Stomach (tissue), 9 donors: ENCODE measurements around the gene PRG2. TPM values are rescaled to one million over a fixed set of nuclear protein-coding genes. Genes with fewer than 3 reads are reported as not detected.

Experiments
- DNase-seq, 2 donors: peaks; one replicate each; pipeline versions ENCODE4 v3.0.0 to v3.0.0-alpha.2; 2013 to 2019
- H3K27ac ChIP-seq, 5 donors: fragments of 200-600 bp in 4 of 5; sonication (generic) in 4 of 5; one replicate each; pipeline ENCODE4 v1.5.1; 2013 to 2019; ENCODE audit warnings: mild to moderate bottlenecking in 1 of 5, moderate library complexity in 1 of 5
- H3K27me3 ChIP-seq, 3 donors: fragments of 200-600 bp; sonication (generic); one replicate each; pipeline ENCODE4 v1.5.1; 2017 to 2019; ENCODE audit warnings: mixed run types in 1 of 3
- H3K36me3 ChIP-seq, 4 donors: fragments of 200-600 bp; sonication (generic); 1 replicate in 3 of 4; 2 replicates in 1 of 4; pipeline ENCODE4 v1.5.1; 2016 to 2019
- H3K4me1 ChIP-seq, 4 donors: fragments of 200-600 bp; sonication (generic); one replicate each; pipeline ENCODE4 v1.5.1; 2016 to 2019
- H3K4me3 ChIP-seq, 4 donors: fragments of 200-600 bp; sonication (generic) in 3 of 4; one replicate each; pipeline ENCODE4 v1.5.1; 2016 to 2019; ENCODE audit warnings: mild to moderate bottlenecking in 1 of 4
- H3K9me3 ChIP-seq, 4 donors: fragments of 200-600 bp; sonication (generic); one replicate each; pipeline ENCODE4 v1.5.1; 2016 to 2019
- EP300 ChIP-seq: sonication (generic); formaldehyde crosslinking; IDR thresholded peaks from one replicate; pipeline ENCODE4 v1.6.1; 2017; ENCODE audit warnings: antibody characterized with exemption
- POLR2A ChIP-seq, 4 donors: fragments of 450-650 bp; IDR thresholded peaks; one replicate each; pipeline ENCODE4 v1.6.1; 2016; ENCODE audit warnings: antibody characterized with exemption in 4 of 4, control low read depth in 2 of 4, mild to moderate bottlenecking in 1 of 4, moderate library complexity in 1 of 4
- POLR2AphosphoS5 ChIP-seq, 3 donors: sonication (generic); formaldehyde crosslinking; IDR thresholded peaks; one replicate each; pipeline ENCODE4 v1.6.1; 2016; ENCODE audit warnings: antibody characterized with exemption in 3 of 3
- WGBS, 5 donors: extraction: QIAGEN DNeasy Blood & Tissue Kit in 3 of 5; methylation state at CpG; one replicate each; pipeline versions ENCODE4 v1.1.5 to v1.1.7; 2013 to 2018; 5-methylcytosine and 5-hydroxymethylcytosine counted together
- intact Hi-C: fragments of 100-400 bp; cut with DNase I; formaldehyde crosslinking; loops from one replicate; pipeline ENCODE4 v1.15.1; 2023; ENCODE audit warnings: low total_unique reads
- polyA plus RNA-seq, 3 donors: library from polyadenylated mRNA; stranded (reverse); fragments of 200-250 nt; gene quantifications; one replicate each; pipeline ENCODE4 v1.2.3, GENCODE V29; 2013
- total RNA-seq, 5 donors: library from RNA; depleted of rRNA; stranded (reverse); fragments of >200 nt; gene quantifications; one replicate each; pipeline versions ENCODE4 v1.1.0 to v1.2.3, GENCODE V29; 2014 to 2016
- TF ChIP-seq, protein P1 (sequence below), 7 experiments: fragments of 450-650 bp in 4 of 7; fragments of 200-600 bp in 3 of 7; sonication (generic) in 3 of 7; IDR thresholded peaks; one replicate each; pipeline ENCODE4 v1.5.1; 2016 to 2019; ENCODE audit warnings: antibody characterized with exemption in 7 of 7, control low read depth in 2 of 7, mild to moderate bottlenecking in 1 of 7
- donor health status: healthy with polysubstance abuse.
- donor health status: Bipolar disorder and iron deficiency.
- donor health status: healthy.

The PRG2 gene
- total and polyA plus RNA-seq, 8 donors, result 0.25 to 0.73 TPM; not detected in 6

DNA sequence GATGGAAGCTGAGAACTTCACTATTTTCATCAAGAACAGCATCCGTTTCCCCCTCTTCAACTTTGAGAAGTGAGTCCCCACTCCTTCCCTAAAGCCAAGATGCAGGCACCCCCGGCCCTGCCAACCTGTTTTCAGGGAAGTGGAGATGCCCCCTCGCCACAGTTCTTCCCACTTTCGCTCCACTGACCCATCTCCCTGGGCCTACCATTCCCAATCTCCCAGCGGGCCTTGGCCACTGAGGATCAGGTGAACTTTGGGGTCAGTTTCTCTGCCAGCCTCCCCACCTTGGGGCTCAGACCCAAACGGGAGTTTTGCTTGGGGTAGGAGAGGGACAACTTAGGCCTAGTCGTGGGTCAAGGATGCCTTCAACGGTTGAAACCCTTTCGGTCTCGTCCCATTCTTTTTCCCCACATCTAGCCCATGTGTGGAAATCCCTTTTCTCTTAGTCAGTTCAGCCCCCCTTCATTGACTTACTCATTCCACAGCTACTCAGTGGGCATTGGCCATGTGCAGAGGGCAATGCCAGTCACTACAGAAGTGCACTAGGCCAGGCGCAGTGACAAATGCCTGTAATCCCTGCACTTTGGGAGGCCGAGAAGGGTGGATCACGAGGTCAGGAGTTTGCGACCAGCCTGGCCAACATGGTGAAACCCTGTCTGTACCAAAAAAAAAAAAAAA is 41.7 kb downstream of the PRG2 start:
- no peak overlapping the region for H3K4me3 ChIP-seq
- no peak for DNase-seq
- TF ChIP-seq, protein P1, sequence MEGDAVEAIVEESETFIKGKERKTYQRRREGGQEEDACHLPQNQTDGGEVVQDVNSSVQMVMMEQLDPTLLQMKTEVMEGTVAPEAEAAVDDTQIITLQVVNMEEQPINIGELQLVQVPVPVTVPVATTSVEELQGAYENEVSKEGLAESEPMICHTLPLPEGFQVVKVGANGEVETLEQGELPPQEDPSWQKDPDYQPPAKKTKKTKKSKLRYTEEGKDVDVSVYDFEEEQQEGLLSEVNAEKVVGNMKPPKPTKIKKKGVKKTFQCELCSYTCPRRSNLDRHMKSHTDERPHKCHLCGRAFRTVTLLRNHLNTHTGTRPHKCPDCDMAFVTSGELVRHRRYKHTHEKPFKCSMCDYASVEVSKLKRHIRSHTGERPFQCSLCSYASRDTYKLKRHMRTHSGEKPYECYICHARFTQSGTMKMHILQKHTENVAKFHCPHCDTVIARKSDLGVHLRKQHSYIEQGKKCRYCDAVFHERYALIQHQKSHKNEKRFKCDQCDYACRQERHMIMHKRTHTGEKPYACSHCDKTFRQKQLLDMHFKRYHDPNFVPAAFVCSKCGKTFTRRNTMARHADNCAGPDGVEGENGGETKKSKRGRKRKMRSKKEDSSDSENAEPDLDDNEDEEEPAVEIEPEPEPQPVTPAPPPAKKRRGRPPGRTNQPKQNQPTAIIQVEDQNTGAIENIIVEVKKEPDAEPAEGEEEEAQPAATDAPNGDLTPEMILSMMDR (IDR thresholded peaks at IDR 0.05), result no peak
- no peak for TF ChIP-seq POLR2A (IDR thresholded peaks at IDR 0.05)
- no peak for TF ChIP-seq EP300
- no peak for TF ChIP-seq POLR2AphosphoS5 (IDR thresholded peaks at IDR 0.05)
- no peaks in the 10 kb centered on the region for H3K36me3 ChIP-seq
- no peaks in the 10 kb centered on the region for H3K27me3 ChIP-seq
- H3K9me3 ChIP-seq, result no peaks in the 10 kb centered on the region
- 89 to 95% (median 91%) methylated on average over 14 of the region's 14 CpGs for WGBS, 5 donors
- intact Hi-C loops, result loop anchor here (10.0 kb wide), 3 partner anchors 106 to 296 kb away; partner anchors contain the start of gene YPEL4
- peaks cover 0 to 14% (median 13%) of the 10 kb centered on the region in 4 donors for H3K4me1 ChIP-seq
- no peak overlapping the region for H3K27ac ChIP-seq

DNA sequence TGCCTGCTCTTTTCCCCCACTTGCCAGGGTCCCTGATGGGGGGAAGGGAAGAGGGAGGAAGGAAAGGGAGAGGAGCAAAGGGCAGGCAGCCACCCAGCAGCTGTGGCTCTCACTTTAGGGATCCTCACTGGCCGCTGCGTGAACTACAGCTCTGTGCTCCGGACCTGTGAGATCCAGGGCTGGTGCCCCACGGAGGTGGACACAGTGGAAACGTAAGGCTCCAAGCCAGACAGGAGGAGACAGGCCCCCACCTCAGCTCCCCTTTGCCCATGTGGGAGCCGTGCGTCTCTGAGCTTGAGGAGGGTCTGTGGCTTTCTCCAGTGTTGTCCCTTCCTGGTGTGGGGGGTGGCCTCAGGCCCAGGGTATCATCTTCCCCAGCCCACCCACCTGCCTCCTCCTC is 42.4 kb downstream of the PRG2 start:
- H3K4me1 ChIP-seq, result peaks cover 0 to 14% (median 13%) of the 10 kb centered on the region in 4 donors
- H3K27me3 ChIP-seq, result no peaks in the 10 kb centered on the region
- TF ChIP-seq POLR2A (IDR thresholded peaks at IDR 0.05), result no peak
- TF ChIP-seq EP300, result no peak
- TF ChIP-seq, protein P1 (IDR thresholded peaks at IDR 0.05), result no peak
- TF ChIP-seq POLR2AphosphoS5 (IDR thresholded peaks at IDR 0.05), result no peak
- intact Hi-C loops, result loop anchor here (10.0 kb wide), 3 partner anchors 107 to 297 kb away; partner anchors contain the start of gene YPEL4
- no peaks in the 10 kb centered on the region for H3K36me3 ChIP-seq
- no peak for DNase-seq
- 56 to 95% (median 75%) methylated on average over 5 to 7 of the region's 7 CpGs for WGBS, 5 donors
- H3K4me3 ChIP-seq, result no peak overlapping the region
- no peak overlapping the region for H3K27ac ChIP-seq
- no peaks in the 10 kb centered on the region for H3K9me3 ChIP-seq

DNA sequence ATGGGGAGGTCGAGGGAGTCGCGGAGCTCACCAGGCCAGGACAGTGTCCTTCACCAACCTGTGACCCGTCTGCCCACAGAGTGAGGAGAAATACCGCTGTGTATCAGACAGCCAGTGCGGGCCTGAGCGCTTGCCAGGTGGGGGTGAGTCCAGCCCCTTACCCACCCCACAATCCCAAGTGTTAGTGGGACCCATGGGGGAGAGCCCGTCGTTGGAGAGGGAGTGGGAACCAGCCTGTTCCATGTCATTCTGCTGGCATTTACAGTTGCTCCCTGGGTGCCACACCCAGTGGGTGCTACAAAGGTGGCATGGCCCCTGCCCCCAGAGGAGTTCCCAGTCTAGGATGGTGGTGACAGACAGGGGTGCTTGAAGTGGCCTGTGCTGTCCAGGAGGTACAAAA is 43.1 kb downstream of the PRG2 start:
- H3K27me3 ChIP-seq, result no peaks in the 10 kb centered on the region
- intact Hi-C loops, result loop anchor here (10.0 kb wide), 3 partner anchors 107 to 297 kb away; partner anchors contain the start of gene YPEL4
- H3K9me3 ChIP-seq, result no peaks in the 10 kb centered on the region
- no peak for DNase-seq
- H3K36me3 ChIP-seq, result no peaks in the 10 kb centered on the region
- peaks cover 0 to 14% (median 13%) of the 10 kb centered on the region in 4 donors for H3K4me1 ChIP-seq
- no peak overlapping the region for H3K4me3 ChIP-seq
- no peak for TF ChIP-seq EP300
- no peak for TF ChIP-seq POLR2AphosphoS5 (IDR thresholded peaks at IDR 0.05)
- TF ChIP-seq POLR2A (IDR thresholded peaks at IDR 0.05), result no peak
- TF ChIP-seq, protein P1 (IDR thresholded peaks at IDR 0.05), result no peak
- WGBS, 5 donors, result 83 to 93% (median 91%) methylated on average over 7 to 9 of the region's 9 CpGs
- H3K27ac ChIP-seq, result no peak overlapping the region

DNA sequence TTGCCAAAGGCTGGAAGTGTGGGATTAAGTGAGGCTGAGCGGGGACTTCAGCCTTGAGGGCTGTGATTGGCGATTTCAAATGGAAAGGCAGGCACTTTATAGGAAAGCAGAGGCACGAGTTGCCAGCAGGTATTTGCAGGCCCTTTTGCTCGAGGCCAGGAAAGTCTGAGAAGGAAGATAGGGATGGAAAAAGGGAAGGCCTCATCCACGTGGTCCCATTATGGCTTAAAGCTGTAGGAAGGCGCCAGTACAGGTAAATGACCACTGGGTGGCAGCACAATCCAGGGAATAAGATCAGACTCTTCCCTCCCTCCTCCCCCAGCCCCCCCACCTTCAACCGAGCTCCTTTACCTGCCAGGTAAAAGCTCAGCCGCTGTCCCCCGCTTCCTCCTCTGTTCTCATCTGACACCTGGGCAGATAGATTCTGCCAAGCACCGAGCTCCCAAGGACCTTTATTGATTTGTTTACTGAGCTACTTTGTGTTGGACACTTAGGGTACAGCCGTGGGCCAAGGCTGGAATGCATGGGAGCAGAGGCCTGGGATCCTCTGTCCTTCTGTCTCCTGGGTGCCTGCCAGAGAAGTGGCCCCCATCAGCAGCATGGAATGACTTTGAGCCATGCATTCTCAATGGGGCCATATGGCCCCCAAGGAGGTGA is 44.8 kb downstream of the PRG2 start:
- Histone ChIP-seq H3K9me3 (no peaks in the 10 kb centered on the region), H3K4me3 (no peak overlapping the region), H3K27ac (no peak overlapping the region), H3K36me3 (no peaks in the 10 kb centered on the region), H3K27me3 (no peaks in the 10 kb centered on the region), H3K4me1 (peaks cover 0 to 14% (median 13%) of the 10 kb centered on the region in 4 donors)
- intact Hi-C loops, result loop anchor here (10.0 kb wide), 3 partner anchors 109 to 299 kb away; partner anchors contain the start of gene YPEL4
- peak; percentile 85 to 89 for DNase-seq
- WGBS, 5 donors, result 13 to 20% (median 16%) methylated on average over 11 of the region's 11 CpGs
- no peak for TF ChIP-seq POLR2A (IDR thresholded peaks at IDR 0.05)
- TF ChIP-seq, protein P1 (IDR thresholded peaks at IDR 0.05), result peak in 5 of 7 experiments; percentile 66 to 87 (median 82)
